Neural progenitor cell (in vitro differentiated cells): Measurements from ENCODE around the gene DOK5. TPM values are rescaled to one million over a fixed set of nuclear protein-coding genes. Genes with fewer than 3 reads are reported as not detected.

ENCODE experiments used
- DNase-seq: peaks from one replicate; pipeline ENCODE4 v3.0.0-alpha.2; 2016; ENCODE audit warnings: low spot score
- H2AFZ ChIP-seq: fragments of 200-600 bp; sonication (generic); replicated peaks from 2 replicates; pipeline ENCODE4 v1.6.1; 2016; ENCODE audit warnings: antibody characterized with exemption
- H3F3A ChIP-seq: fragments of 200-600 bp; sonication (generic); 2 replicates; pipeline ENCODE4 v1.6.1; 2016; ENCODE audit warnings: antibody characterized with exemption, low read depth
- H3K27ac ChIP-seq: fragments of 200-600 bp; sonication (generic); 2 replicates; pipeline ENCODE4 v1.5.1; 2016; ENCODE audit warnings: mild to moderate bottlenecking
- H3K27me3 ChIP-seq: fragments of 200-600 bp; sonication (generic); 2 replicates; pipeline ENCODE4 v1.6.1; 2016; ENCODE audit warnings: mild to moderate bottlenecking, moderate library complexity
- H3K36me3 ChIP-seq: fragments of 200-600 bp; sonication (generic); 2 replicates; pipeline ENCODE4 v1.5.1; 2016
- H3K4me1 ChIP-seq: fragments of 200-600 bp; sonication (generic); 2 replicates; pipeline ENCODE4 v1.6.1; 2016; ENCODE audit warnings: mixed run types
- H3K4me2 ChIP-seq: fragments of 200-600 bp; sonication (generic); 2 replicates; pipeline ENCODE4 v1.6.1; 2016
- H3K4me3 ChIP-seq: fragments of 200-600 bp; sonication (generic); 2 replicates; pipeline ENCODE4 v1.5.1; 2016
- H3K79me2 ChIP-seq: fragments of 200-600 bp; sonication (generic); 2 replicates; pipeline ENCODE4 v1.6.1; 2016; ENCODE audit warnings: low read depth
- H3K9ac ChIP-seq: fragments of 200-600 bp; sonication (generic); 2 replicates; pipeline ENCODE4 v1.6.1; 2016
- H3K9me3 ChIP-seq: fragments of 200-600 bp; sonication (generic); 2 replicates; pipeline ENCODE4 v1.5.1; 2016; ENCODE audit warnings: low read depth
- H4K20me1 ChIP-seq: fragments of 200-600 bp; sonication (generic); 2 replicates; pipeline ENCODE4 v1.6.1; 2016; ENCODE audit warnings: low read depth
- H3K27ac Mint-ChIP-seq: 3 replicates; pipeline ENCODE4 v1.8.0; 2021; ENCODE audit warnings: mixed read lengths
- H3K27me3 Mint-ChIP-seq: 2 replicates; pipeline ENCODE4 v1.8.0; 2022; ENCODE audit warnings: low read depth, mild to moderate bottlenecking, inconsistent platforms, moderate library complexity, mixed read lengths; ENCODE audit not compliant: insufficient read depth
- H3K36me3 Mint-ChIP-seq: 3 replicates; pipeline ENCODE4 v1.8.0; 2021; ENCODE audit warnings: mixed read lengths
- H3K4me1 Mint-ChIP-seq: 3 replicates; pipeline ENCODE4 v1.8.0; 2021; ENCODE audit warnings: mixed read lengths
- H3K4me3 Mint-ChIP-seq: 3 replicates; pipeline ENCODE4 v1.8.0; 2021; ENCODE audit warnings: mild to moderate bottlenecking, moderate library complexity, mixed read lengths
- H3K9me3 Mint-ChIP-seq: 3 replicates; pipeline ENCODE4 v1.8.0; 2020; ENCODE audit warnings: mixed read lengths
- EZH2 ChIP-seq: fragments of 200-600 bp; sonication (generic); IDR thresholded peaks from 2 replicates; pipeline ENCODE4 v1.6.1; 2017; ENCODE audit warnings: antibody characterized with exemption, mild to moderate bottlenecking, moderate library complexity
- EZH2phosphoT487 ChIP-seq: fragments of 200-600 bp; sonication (generic); IDR thresholded peaks from 2 replicates; pipeline ENCODE4 v1.6.1; 2017; ENCODE audit warnings: antibody characterized with exemption
- total RNA-seq: library from RNA; depleted of rRNA; stranded (reverse); fragments of >200 nt; gene quantifications from 2 replicates; pipeline ENCODE4 v1.2.3, GENCODE V29; 2015; ENCODE audit warnings: low replicate concordance
- TF ChIP-seq, protein P1 (sequence below): fragments of 200-600 bp; sonication (generic); IDR thresholded peaks from 2 replicates; pipeline ENCODE4 v1.5.1; 2017; ENCODE audit warnings: antibody characterized with exemption, mild to moderate bottlenecking

The DOK5 gene
- total RNA-seq, 1 donor from 2014 or later: 3.1 TPM

DNA sequence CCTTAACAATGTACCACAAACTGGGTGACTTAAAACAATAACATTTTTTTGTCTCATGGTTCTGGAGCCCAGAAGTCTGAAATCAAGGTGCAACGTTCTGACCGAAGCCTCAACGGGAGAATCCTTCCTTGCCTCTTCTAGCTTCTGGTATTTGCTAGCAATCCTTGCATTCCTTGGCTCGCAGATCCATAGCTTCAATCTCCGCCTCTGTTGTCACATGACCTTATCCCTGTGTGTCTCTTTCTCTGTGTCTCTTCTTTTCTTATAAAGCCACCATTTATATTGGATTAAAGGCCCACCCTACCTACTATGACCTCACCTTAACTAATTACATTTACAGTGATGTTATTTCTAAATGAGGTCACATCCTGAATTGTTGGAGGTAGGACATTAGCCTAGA is 37.2 kb upstream of the DOK5 start:
- DNase-seq: no peak
- H3K4me3 ChIP-seq: no peak overlapping the region
- H3F3A ChIP-seq: no peaks in the 10 kb centered on the region
- H3K36me3 ChIP-seq: no peaks in the 10 kb centered on the region
- TF ChIP-seq EZH2phosphoT487: no peak
- TF ChIP-seq, protein P1, sequence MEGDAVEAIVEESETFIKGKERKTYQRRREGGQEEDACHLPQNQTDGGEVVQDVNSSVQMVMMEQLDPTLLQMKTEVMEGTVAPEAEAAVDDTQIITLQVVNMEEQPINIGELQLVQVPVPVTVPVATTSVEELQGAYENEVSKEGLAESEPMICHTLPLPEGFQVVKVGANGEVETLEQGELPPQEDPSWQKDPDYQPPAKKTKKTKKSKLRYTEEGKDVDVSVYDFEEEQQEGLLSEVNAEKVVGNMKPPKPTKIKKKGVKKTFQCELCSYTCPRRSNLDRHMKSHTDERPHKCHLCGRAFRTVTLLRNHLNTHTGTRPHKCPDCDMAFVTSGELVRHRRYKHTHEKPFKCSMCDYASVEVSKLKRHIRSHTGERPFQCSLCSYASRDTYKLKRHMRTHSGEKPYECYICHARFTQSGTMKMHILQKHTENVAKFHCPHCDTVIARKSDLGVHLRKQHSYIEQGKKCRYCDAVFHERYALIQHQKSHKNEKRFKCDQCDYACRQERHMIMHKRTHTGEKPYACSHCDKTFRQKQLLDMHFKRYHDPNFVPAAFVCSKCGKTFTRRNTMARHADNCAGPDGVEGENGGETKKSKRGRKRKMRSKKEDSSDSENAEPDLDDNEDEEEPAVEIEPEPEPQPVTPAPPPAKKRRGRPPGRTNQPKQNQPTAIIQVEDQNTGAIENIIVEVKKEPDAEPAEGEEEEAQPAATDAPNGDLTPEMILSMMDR: no peak
- TF ChIP-seq EZH2: no peak
- Mint-ChIP-seq H3K9me3 (peaks cover 3% of the 10 kb centered on the region), H3K27ac (no peak overlapping the region), H3K4me3 (no peak overlapping the region), H3K27me3 (peaks cover 8% of the 10 kb centered on the region), H3K36me3 (no peaks in the 10 kb centered on the region), H3K4me1 (no peaks in the 10 kb centered on the region)
- H2AFZ ChIP-seq: peak overlapping the region; percentile 32
- no peak overlapping the region for H3K27ac ChIP-seq
- H3K4me2 ChIP-seq: no peak overlapping the region
- H3K4me1 ChIP-seq: no peaks in the 10 kb centered on the region
- H3K9me3 ChIP-seq: no peaks in the 10 kb centered on the region
- no peaks in the 10 kb centered on the region for H4K20me1 ChIP-seq
- no peaks in the 10 kb centered on the region for H3K79me2 ChIP-seq
- H3K27me3 ChIP-seq: no peaks in the 10 kb centered on the region
- H3K9ac ChIP-seq: no peak overlapping the region

DNA sequence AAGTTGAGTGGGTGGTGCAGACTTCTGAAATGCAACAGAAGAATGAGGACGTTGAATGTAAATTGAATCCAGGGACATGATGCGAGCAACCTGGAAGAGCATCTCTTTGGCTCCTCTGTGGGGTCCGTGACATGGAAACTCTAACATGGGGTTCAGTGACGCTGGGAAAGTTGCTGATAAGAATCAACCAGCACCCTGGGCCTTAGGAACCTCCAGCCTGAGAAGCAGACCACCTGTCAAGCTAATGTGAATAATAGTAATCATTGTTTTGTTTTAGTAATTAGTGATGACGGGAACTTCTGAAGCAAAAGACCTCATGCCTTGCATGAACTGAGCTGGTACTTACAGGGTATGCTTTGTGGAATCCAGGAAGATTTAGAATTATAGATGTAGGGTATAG is 25.2 kb upstream of the DOK5 start:
- Mint-ChIP-seq H3K36me3 (no peaks in the 10 kb centered on the region), H3K4me1 (peaks cover 9% of the 10 kb centered on the region), H3K27me3 (peaks cover 8% of the 10 kb centered on the region), H3K4me3 (no peak overlapping the region), H3K9me3 (peaks cover 22% of the 10 kb centered on the region), H3K27ac (no peak overlapping the region)
- no peaks in the 10 kb centered on the region for H3K27me3 ChIP-seq
- no peak overlapping the region for H3K4me2 ChIP-seq
- H3K27ac ChIP-seq: no peak overlapping the region
- H3K79me2 ChIP-seq: no peaks in the 10 kb centered on the region
- no peaks in the 10 kb centered on the region for H3F3A ChIP-seq
- no peak for DNase-seq
- TF ChIP-seq EZH2 (no peak), EZH2phosphoT487 (no peak)
- TF ChIP-seq, protein P1: no peak
- H3K36me3 ChIP-seq: no peaks in the 10 kb centered on the region
- H3K9ac ChIP-seq: no peak overlapping the region
- no peaks in the 10 kb centered on the region for H4K20me1 ChIP-seq
- H3K4me3 ChIP-seq: no peak overlapping the region
- H3K4me1 ChIP-seq: peaks cover 5% of the 10 kb centered on the region
- no peaks in the 10 kb centered on the region for H3K9me3 ChIP-seq
- no peak overlapping the region for H2AFZ ChIP-seq

DNA sequence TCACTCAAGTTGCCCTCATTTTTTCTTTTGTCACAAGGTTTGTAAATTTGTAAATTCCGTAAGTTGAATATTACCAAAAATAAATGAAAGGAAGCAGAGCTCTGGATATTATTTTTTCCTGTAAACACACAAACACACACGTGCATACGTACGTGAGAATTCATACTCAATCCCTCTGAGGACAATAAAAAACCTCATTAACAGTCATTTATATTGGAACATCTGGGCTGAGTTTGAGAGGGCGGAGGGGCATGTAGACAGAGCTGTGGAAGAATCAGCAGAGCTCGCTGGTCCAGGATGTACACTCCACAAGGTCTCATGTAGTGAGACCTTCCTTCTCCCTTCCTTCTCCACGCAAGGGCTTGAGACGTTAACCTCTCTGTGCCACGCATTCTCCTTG is 24.2 kb upstream of the DOK5 start:
- no peaks in the 10 kb centered on the region for H3K36me3 ChIP-seq
- peaks cover 9% of the 10 kb centered on the region for H3K4me1 Mint-ChIP-seq
- no peaks in the 10 kb centered on the region for H3K27me3 ChIP-seq
- H3K9ac ChIP-seq: no peak overlapping the region
- H3K4me3 Mint-ChIP-seq: no peak overlapping the region
- no peaks in the 10 kb centered on the region for H3K36me3 Mint-ChIP-seq
- H3K9me3 Mint-ChIP-seq: peaks cover 22% of the 10 kb centered on the region
- no peak overlapping the region for H3K4me2 ChIP-seq
- H3K27ac ChIP-seq: no peak overlapping the region
- H3K27me3 Mint-ChIP-seq: peaks cover 8% of the 10 kb centered on the region
- H3K79me2 ChIP-seq: no peaks in the 10 kb centered on the region
- TF ChIP-seq, protein P1: no peak
- TF ChIP-seq EZH2phosphoT487 (no peak), EZH2 (no peak)
- no peak for DNase-seq
- H3K4me1 ChIP-seq: peaks cover 5% of the 10 kb centered on the region
- no peaks in the 10 kb centered on the region for H3F3A ChIP-seq
- H3K4me3 ChIP-seq: no peak overlapping the region
- no peak overlapping the region for H3K27ac Mint-ChIP-seq
- no peak overlapping the region for H2AFZ ChIP-seq
- H4K20me1 ChIP-seq: no peaks in the 10 kb centered on the region
- H3K9me3 ChIP-seq: no peaks in the 10 kb centered on the region
